Left lung (tissue), 10 donors: Measurements from ENCODE around the gene TNS2. TPM values are rescaled to one million over a fixed set of nuclear protein-coding genes. Genes with fewer than 3 reads are reported as not detected.

Experiments used
- ATAC-seq: fragments of 200-7000 bp; cut with Tn5 transposase; one replicate; pipeline ENCODE4 v1.9.1; 2020; ENCODE audit warnings: moderate library complexity
- DNase-seq, 4 donors: peaks; one replicate each; pipeline ENCODE4 v3.0.0-alpha.2; 2013 to 2020
- H3K27ac ChIP-seq, 2 donors: fragments of 200-600 bp; sonication (generic) in 1 of 2; one replicate each; pipeline versions ENCODE4 v1.5.0 to v1.8.0; 2020 to 2021
- H3K27me3 ChIP-seq, 2 donors: fragments of 200-600 bp; sonication (generic) in 1 of 2; one replicate each; pipeline versions ENCODE4 v1.5.0 to v1.8.0; 2020 to 2021
- H3K36me3 ChIP-seq, 2 donors: fragments of 200-600 bp; sonication (generic) in 1 of 2; one replicate each; pipeline versions ENCODE4 v1.5.0 to v1.8.0; 2020 to 2021
- H3K4me1 ChIP-seq, 2 donors: fragments of 200-600 bp; one replicate each; pipeline ENCODE4 v1.8.0; 2021
- H3K4me3 ChIP-seq, 2 donors: fragments of 200-600 bp; sonication (generic) in 1 of 2; one replicate each; pipeline versions ENCODE4 v1.5.0 to v1.8.0; 2020 to 2021; ENCODE audit warnings: mild to moderate bottlenecking in 1 of 2
- H3K9me3 ChIP-seq, 2 donors: fragments of 200-600 bp; sonication (generic) in 1 of 2; one replicate each; pipeline versions ENCODE4 v1.5.0 to v1.8.0; 2020 to 2021
- intact Hi-C, 2 donors: fragments of 100-400 bp; cut with DNase I; formaldehyde crosslinking; loops; one replicate each; pipeline versions ENCODE4 v1.11.2 to v1.14.2; 2022
- polyA plus RNA-seq, 6 donors: library from polyadenylated mRNA; unstranded; fragments of 120-200 nt; gene quantifications; one replicate each; pipeline ENCODE4 v1.2.1, GENCODE V29; 2013; ENCODE audit not compliant: insufficient read length in 6 of 6
- total RNA-seq, 2 donors: library from RNA; stranded (reverse); fragmentation: NEBNext Ultra II Directional; extraction: Animal tissue kit (Norgen Biotek cat#: 25700); gene quantifications; one replicate each; pipeline ENCODE4 v1.2.1, GENCODE V29; 2021
- TF ChIP-seq, protein P1 (sequence below), 2 donors: fragments of 200-600 bp; sonication (generic) in 1 of 2; IDR thresholded peaks; one replicate each; pipeline versions ENCODE4 v1.5.0 to v1.8.0; 2021; ENCODE audit warnings: antibody characterized with exemption in 2 of 2
- donor health status: DM: no; HTN: yes; CAD: no.
- donor health status: DM: no; HTN: no; CAD: no.

Gene TNS2
- total and polyA plus RNA-seq, 8 donors = 101 to 164 (median 117) TPM

DNA sequence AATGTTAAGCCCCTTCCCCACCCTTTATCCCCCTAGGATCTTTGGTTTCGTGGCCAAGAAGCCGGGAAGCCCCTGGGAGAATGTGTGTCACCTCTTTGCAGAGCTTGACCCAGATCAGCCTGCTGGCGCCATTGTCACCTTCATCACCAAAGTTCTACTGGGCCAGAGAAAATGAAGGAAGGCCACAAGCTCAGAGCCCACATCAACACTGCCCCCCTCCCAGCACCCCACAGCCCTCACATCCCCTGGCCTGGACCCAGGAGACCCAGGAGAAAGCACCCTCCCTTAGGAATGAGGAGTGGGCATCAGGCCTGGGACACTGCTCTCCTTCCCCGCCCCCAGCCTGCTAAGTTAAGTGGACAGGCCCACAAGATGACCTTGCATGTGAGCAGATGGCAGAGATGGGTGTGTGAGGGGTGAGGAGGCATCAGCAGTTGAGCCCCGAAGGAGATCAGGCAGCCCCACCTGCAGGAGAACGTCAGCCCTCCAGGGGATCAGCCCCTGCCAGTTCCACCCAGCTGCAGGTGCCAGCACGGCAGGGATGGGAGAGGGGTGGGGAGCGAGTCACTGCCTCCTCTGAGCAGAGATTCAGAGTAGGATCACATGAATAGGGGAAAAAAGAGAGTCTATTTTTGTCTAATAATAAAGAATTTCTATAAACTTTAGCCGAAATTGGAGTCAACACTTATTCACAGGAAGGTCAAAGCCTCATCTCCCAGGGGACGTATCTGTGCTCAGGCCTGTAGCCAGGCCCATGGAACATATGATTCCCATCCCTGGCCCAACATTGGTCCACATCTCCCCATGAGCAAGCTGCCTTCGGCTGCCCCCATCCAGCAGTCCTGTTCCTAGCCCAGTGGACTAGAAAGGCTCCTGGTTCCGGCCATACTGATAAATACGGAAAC is 14.1 kb downstream of the TNS2 start:
- ATAC-seq = no peak
- no peaks in the 10 kb centered on the region for H3K9me3 ChIP-seq
- peaks cover 5 to 85% of the 10 kb centered on the region in 2 donors for H3K36me3 ChIP-seq
- peak overlapping the region; percentile 13 to 26 for H3K27ac ChIP-seq
- peaks cover 8 to 36% of the 10 kb centered on the region in 2 donors for H3K4me1 ChIP-seq
- H3K4me3 ChIP-seq = no peak overlapping the region
- TF ChIP-seq, protein P1, sequence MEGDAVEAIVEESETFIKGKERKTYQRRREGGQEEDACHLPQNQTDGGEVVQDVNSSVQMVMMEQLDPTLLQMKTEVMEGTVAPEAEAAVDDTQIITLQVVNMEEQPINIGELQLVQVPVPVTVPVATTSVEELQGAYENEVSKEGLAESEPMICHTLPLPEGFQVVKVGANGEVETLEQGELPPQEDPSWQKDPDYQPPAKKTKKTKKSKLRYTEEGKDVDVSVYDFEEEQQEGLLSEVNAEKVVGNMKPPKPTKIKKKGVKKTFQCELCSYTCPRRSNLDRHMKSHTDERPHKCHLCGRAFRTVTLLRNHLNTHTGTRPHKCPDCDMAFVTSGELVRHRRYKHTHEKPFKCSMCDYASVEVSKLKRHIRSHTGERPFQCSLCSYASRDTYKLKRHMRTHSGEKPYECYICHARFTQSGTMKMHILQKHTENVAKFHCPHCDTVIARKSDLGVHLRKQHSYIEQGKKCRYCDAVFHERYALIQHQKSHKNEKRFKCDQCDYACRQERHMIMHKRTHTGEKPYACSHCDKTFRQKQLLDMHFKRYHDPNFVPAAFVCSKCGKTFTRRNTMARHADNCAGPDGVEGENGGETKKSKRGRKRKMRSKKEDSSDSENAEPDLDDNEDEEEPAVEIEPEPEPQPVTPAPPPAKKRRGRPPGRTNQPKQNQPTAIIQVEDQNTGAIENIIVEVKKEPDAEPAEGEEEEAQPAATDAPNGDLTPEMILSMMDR (IDR thresholded peaks at IDR 0.05) = no peak
- DNase-seq = peak in 1 of 4 donors; percentile 33
- intact Hi-C loops = loop anchor here in 1 of 2 donors (2.0 kb wide), 1 partner anchor 35 kb away; no protein-coding TSS in a partner anchor
- H3K27me3 ChIP-seq = no peaks in the 10 kb centered on the region

DNA sequence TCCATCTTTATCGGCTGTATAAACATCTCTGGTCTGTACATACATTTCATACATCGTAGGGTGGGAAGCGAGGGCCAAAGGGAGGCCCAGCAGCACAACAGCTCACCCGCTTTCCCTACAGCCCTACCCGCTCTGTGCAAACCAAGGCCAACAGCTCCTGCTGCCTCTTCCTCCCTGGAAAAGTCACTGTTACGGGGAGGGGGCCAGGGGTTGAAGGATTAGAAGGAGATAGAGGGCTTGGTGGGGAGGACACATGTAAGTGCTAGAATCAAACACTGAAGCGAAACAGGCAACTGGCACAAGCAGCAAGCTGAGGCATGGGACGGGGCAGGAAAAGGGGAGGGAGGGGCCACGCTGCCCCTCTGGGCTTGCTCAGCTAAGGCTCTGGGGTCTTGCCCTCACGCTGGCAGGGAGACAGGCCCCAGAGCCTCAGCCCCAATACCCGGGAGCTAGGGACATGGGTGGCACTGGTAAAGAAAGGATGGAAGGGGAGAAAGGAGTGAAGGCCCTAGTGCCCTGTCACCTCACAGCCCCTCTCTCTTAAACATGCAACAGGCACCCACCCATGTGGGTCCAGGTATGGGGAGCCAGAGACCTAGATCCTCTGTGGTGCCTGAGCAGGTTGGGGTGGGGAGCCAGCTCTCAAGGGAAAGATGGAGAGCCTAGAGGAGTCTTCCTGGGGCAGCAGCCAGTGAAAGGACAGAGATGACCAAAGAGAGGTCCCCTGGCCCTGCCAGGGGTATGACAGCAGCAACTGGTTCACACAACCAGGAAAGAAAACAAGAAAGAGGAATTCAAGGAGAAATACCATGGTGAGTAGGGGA is 15.0 kb downstream of the TNS2 start:
- H3K36me3 ChIP-seq = peaks cover 5 to 85% of the 10 kb centered on the region in 2 donors
- TF ChIP-seq, protein P1 (IDR thresholded peaks at IDR 0.05) = no peak
- intact Hi-C loops = loop anchor here in 1 of 2 donors (2.0 kb wide), 1 partner anchor 34 kb away; no protein-coding TSS in a partner anchor
- H3K27me3 ChIP-seq = no peaks in the 10 kb centered on the region
- peaks cover 8 to 39% of the 10 kb centered on the region in 2 donors for H3K4me1 ChIP-seq
- DNase-seq = no peak
- no peaks in the 10 kb centered on the region for H3K9me3 ChIP-seq
- ATAC-seq = no peak
- peak overlapping the region; percentile 13 to 33 for H3K27ac ChIP-seq
- H3K4me3 ChIP-seq = no peak overlapping the region

DNA sequence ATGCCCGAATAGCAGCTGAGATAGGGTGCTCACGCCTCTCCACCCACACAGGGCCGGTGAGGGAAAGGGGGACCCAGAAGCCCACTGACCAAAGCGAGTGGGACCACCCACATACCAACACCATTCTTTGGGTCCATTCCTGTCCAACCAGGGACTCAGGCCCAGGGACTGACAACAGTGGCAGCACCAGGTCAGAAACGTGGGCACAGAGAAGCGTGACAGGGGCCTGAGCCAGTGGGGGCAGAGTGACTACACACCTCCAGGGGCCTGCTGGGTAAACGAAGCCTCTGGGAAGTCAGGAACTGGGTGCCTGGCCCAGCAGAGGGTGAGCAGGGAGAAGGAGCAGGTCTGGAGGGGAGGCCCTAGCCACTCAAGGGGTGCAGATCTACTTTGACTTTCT is 15.6 kb downstream of the TNS2 start:
- Histone ChIP-seq H3K4me1 (peaks cover 8 to 46% of the 10 kb centered on the region in 2 donors), H3K4me3 (no peak overlapping the region), H3K27ac (peak overlapping the region in 1 of 2 donors; percentile 13), H3K27me3 (no peaks in the 10 kb centered on the region), H3K36me3 (peaks cover 5 to 87% of the 10 kb centered on the region in 2 donors), H3K9me3 (no peaks in the 10 kb centered on the region)
- ATAC-seq (no peak), DNase-seq (peak in 1 of 4 donors; percentile 32)
- TF ChIP-seq, protein P1 (IDR thresholded peaks at IDR 0.05) = no peak
- intact Hi-C loops = loop anchor here in 1 of 2 donors (2.0 kb wide), 1 partner anchor 33 kb away; no protein-coding TSS in a partner anchor

DNA sequence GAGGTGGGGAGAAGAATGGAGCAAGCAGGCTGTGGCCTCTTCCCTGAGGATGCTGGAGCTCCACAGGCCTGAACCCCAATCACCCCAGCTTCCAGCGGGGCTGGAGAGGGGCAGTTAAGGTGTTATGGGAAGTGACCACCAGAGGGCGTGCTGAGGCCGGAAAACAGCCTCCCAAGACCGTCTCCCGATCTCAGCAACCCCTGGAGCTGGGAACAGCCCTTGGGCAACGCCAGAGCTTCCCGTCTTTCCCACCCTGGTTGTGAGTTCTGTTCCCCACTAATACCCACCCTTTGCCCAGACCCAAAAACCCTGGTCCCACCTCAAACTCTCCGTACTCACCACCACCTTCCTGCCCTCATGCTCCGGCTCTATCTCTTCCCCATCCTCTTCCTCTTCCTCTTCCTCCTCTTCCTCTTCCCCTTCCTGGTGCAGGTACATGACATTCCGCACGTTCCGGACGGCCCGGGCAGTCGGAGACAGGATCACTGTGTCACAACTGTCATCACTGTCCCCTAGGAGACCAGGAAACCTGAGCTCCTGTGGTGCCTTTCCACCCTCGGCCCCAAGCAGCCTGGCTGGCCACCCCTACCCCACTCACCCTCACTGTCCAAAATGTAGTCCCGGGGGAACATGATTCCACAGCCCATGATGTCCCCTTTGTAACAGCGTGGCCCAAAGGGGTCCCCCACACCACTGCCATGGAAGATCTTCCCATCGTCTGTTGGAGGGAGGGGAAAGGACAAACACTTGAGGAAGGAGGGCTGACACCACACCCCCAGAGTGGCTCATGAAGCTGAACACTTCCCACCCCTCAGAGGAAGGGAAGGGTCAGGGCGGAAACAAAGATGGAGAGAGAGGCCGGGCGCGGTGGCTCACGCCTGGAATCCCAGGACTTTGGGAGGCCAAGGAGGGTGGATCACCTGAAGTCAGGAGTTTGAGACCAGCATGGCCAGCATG is 16.4 kb downstream of the TNS2 start:
- Histone ChIP-seq H3K9me3 (no peaks in the 10 kb centered on the region), H3K27me3 (no peaks in the 10 kb centered on the region), H3K4me3 (no peak overlapping the region), H3K36me3 (peaks cover 5 to 89% of the 10 kb centered on the region in 2 donors), H3K27ac (peak overlapping the region in 1 of 2 donors; percentile 25), H3K4me1 (peaks cover 11 to 48% of the 10 kb centered on the region in 2 donors)
- TF ChIP-seq, protein P1 (IDR thresholded peaks at IDR 0.05) = peak; percentile 85 to 94
- peak; percentile 74 to 88 (median 82) for DNase-seq
- intact Hi-C loops = loop anchor here in 1 of 2 donors (2.0 kb wide), 1 partner anchor 33 kb away; no protein-coding TSS in a partner anchor
- ATAC-seq = peak; percentile 65
